Measurements from ENCODE around the gene ULK4. TPM values are rescaled to one million over a fixed set of nuclear protein-coding genes. Genes with fewer than 3 reads are reported as not detected.

Gene ULK4
- total and polyA plus RNA-seq, 2 donors (not counting 1 experiment from before 2014, with no cell fraction given), result 9.1 to 9.7 TPM

GRCh38 chr3:41198526-41198925, 763.4 kb downstream of the ULK4 start:
- Histone ChIP-seq H4K20me1 (ENCODE audit: control insufficient read depth, extremely low read depth, insufficient read depth, low read length) (no peaks in the 10 kb centered on the region), H3K79me2 (ENCODE audit: control insufficient read depth, insufficient read depth, low read length) (peaks cover 40% of the 10 kb centered on the region), H3K27me3 (ENCODE audit: control insufficient read depth, insufficient read depth, low read length) (no peaks in the 10 kb centered on the region), H3K4me2 (ENCODE audit: extremely low read depth, insufficient read depth, low read length) (peak overlapping the region; percentile 92), H3K9ac (ENCODE audit: insufficient read depth, low read length) (peak overlapping the region; percentile 91), H3K27ac (ENCODE audit: insufficient read depth, low read length) (peak overlapping the region; percentile 94), H3K4me1 (ENCODE audit: control insufficient read depth, extremely low read depth, insufficient read depth, low read length) (peaks cover 14% of the 10 kb centered on the region), H2AFZ (ENCODE audit: low read length) (peak overlapping the region; percentile 84), H3K36me3 (ENCODE audit: control insufficient read depth, insufficient read depth, low read length) (no peaks in the 10 kb centered on the region), H3K4me3 (replicated peaks in 1 of 4; ENCODE audit: control extremely low read depth in 1 of 4, insufficient read depth in 1 of 4, low read depth in 3 of 4, low read length in 4 of 4) (peak overlapping the region; percentile 57 to 86 (median 80)), H3K9me3 (ENCODE audit: control insufficient read depth, insufficient read depth, low read depth, low read length) (no peaks in the 10 kb centered on the region)
- peak in 1 of 2 donors; percentile 23 for DNase-seq (ENCODE audit: low read depth in 2 of 2)
- TF ChIP-seq EZH2 (IDR thresholded peaks at IDR 0.05; ENCODE audit: low read length, missing control alignments), result no peak
- TF ChIP-seq, protein P1, sequence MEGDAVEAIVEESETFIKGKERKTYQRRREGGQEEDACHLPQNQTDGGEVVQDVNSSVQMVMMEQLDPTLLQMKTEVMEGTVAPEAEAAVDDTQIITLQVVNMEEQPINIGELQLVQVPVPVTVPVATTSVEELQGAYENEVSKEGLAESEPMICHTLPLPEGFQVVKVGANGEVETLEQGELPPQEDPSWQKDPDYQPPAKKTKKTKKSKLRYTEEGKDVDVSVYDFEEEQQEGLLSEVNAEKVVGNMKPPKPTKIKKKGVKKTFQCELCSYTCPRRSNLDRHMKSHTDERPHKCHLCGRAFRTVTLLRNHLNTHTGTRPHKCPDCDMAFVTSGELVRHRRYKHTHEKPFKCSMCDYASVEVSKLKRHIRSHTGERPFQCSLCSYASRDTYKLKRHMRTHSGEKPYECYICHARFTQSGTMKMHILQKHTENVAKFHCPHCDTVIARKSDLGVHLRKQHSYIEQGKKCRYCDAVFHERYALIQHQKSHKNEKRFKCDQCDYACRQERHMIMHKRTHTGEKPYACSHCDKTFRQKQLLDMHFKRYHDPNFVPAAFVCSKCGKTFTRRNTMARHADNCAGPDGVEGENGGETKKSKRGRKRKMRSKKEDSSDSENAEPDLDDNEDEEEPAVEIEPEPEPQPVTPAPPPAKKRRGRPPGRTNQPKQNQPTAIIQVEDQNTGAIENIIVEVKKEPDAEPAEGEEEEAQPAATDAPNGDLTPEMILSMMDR (conservative IDR thresholded peaks at IDR 0.05 in 1 of 2, IDR thresholded peaks at IDR 0.05 in 1 of 2; ENCODE audit: low read depth in 1 of 2, low read length in 2 of 2), result no peak

GRCh38 chr3:41198046-41198445, 763.9 kb downstream of the ULK4 start:
- TF ChIP-seq, protein P1 (conservative IDR thresholded peaks at IDR 0.05 in 1 of 2, IDR thresholded peaks at IDR 0.05 in 1 of 2; ENCODE audit: low read depth in 1 of 2, low read length in 2 of 2), result no peak
- TF ChIP-seq EZH2 (IDR thresholded peaks at IDR 0.05; ENCODE audit: low read length, missing control alignments), result no peak
- no peak overlapping the region for H3K27ac ChIP-seq (ENCODE audit: insufficient read depth, low read length)
- H3K4me2 ChIP-seq (ENCODE audit: extremely low read depth, insufficient read depth, low read length), result no peak overlapping the region
- no peaks in the 10 kb centered on the region for H3K36me3 ChIP-seq (ENCODE audit: control insufficient read depth, insufficient read depth, low read length)
- H3K4me3 ChIP-seq (replicated peaks in 1 of 4; ENCODE audit: control extremely low read depth in 1 of 4, insufficient read depth in 1 of 4, low read depth in 3 of 4, low read length in 4 of 4), result no peak overlapping the region
- no peak for DNase-seq (ENCODE audit: low read depth in 2 of 2)
- no peaks in the 10 kb centered on the region for H4K20me1 ChIP-seq (ENCODE audit: control insufficient read depth, extremely low read depth, insufficient read depth, low read length)
- H3K9me3 ChIP-seq (ENCODE audit: control insufficient read depth, insufficient read depth, low read depth, low read length), result no peaks in the 10 kb centered on the region
- H3K27me3 ChIP-seq (ENCODE audit: control insufficient read depth, insufficient read depth, low read length), result no peaks in the 10 kb centered on the region
- H3K9ac ChIP-seq (ENCODE audit: insufficient read depth, low read length), result no peak overlapping the region
- no peak overlapping the region for H2AFZ ChIP-seq (ENCODE audit: low read length)
- H3K79me2 ChIP-seq (ENCODE audit: control insufficient read depth, insufficient read depth, low read length), result peaks cover 35% of the 10 kb centered on the region
- H3K4me1 ChIP-seq (ENCODE audit: control insufficient read depth, extremely low read depth, insufficient read depth, low read length), result peaks cover 14% of the 10 kb centered on the region

Other genes with a start within 250 kb of the ULK4 start
- gene TRAK1, start 129.3 kb upstream of the ULK4 start, total RNA-seq, result 19.3 and 37.8 TPM in 2 replicates
- 34.9 and 44.0 TPM in 2 replicates for gene TRAK1, start 129.3 kb upstream of the ULK4 start, polyA plus RNA-seq